ENCODE measurements around the gene GRID1. TPM values are rescaled to one million over a fixed set of nuclear protein-coding genes. Genes with fewer than 3 reads are reported as not detected.
"Not testable (repeated sequence)": the region's sequence is repeated elsewhere in the genome, so short reads cannot be mapped to it uniquely, and the experiment has no call there.

The GRID1 gene
- total and polyA plus RNA-seq, 8 donors: 0.31 to 8.5 (median 1.0) TPM; not detected in 1

GRCh38 chr10:85849315-85849714 lies 517.3 kb downstream of the GRID1 start:
- intact Hi-C loops (cut with DNase I; ENCODE audit: low total_unique reads): no loop called here
- TF ChIP-seq POLR2A (IDR thresholded peaks at IDR 0.05) (no peak), EP300 (IDR thresholded peaks at IDR 0.05) (no peak), CTCF (IDR thresholded peaks at IDR 0.05) (no peak), POLR2AphosphoS5 (IDR thresholded peaks at IDR 0.05) (no peak)
- 38 to 62% (median 57%) methylated on average over 3 of the region's 3 CpGs for WGBS, 5 donors

GRCh38 chr10:85848756-85849155 lies 517.8 kb downstream of the GRID1 start:
- DNase-seq: no peak
- peaks cover 0 to 10% (median 0%) of the 10 kb centered on the region in 4 donors for H3K4me1 ChIP-seq
- TF ChIP-seq POLR2AphosphoS5 (IDR thresholded peaks at IDR 0.05) (no peak), CTCF (IDR thresholded peaks at IDR 0.05) (no peak), POLR2A (IDR thresholded peaks at IDR 0.05) (no peak), EP300 (IDR thresholded peaks at IDR 0.05) (no peak)
- H3K27me3 ChIP-seq: no peaks in the 10 kb centered on the region
- peaks cover 0 to 30% (median 13%) of the 10 kb centered on the region in 4 donors for H3K9me3 ChIP-seq
- intact Hi-C loops (cut with DNase I; ENCODE audit: low total_unique reads): no loop called here
- H3K4me3 ChIP-seq: no peak overlapping the region
- H3K36me3 ChIP-seq: no peaks in the 10 kb centered on the region
- 40 to 69% (median 64%) methylated on average over 4 of the region's 4 CpGs for WGBS, 5 donors
- no peak overlapping the region for H3K27ac ChIP-seq

More at GRCh38 chr10:85849315-85849714, 517.3 kb downstream of the GRID1 start:
- H3K36me3 ChIP-seq: no peaks in the 10 kb centered on the region
- peaks cover 0 to 30% (median 13%) of the 10 kb centered on the region in 4 donors for H3K9me3 ChIP-seq
- no peak overlapping the region for H3K4me3 ChIP-seq
- peaks cover 0 to 10% (median 0%) of the 10 kb centered on the region in 4 donors for H3K4me1 ChIP-seq
- H3K27ac ChIP-seq: no peak overlapping the region
- H3K27me3 ChIP-seq: no peaks in the 10 kb centered on the region
- DNase-seq: peak in 1 of 2 donors; percentile 22

- H3K27me3 ChIP-seq: no peaks in the 10 kb centered on the region
- H3K36me3 ChIP-seq: no peaks in the 10 kb centered on the region
- H3K4me3 ChIP-seq: no peak overlapping the region
- H3K4me1 ChIP-seq: peaks cover 0 to 10% (median 0%) of the 10 kb centered on the region in 4 donors
- no peak for DNase-seq
- intact Hi-C loops (cut with DNase I; ENCODE audit: low total_unique reads): no loop called here
- H3K27ac ChIP-seq: no peak overlapping the region
- TF ChIP-seq CTCF (IDR thresholded peaks at IDR 0.05) (no peak), POLR2AphosphoS5 (IDR thresholded peaks at IDR 0.05) (no peak)
- peaks cover 0 to 20% (median 13%) of the 10 kb centered on the region in 4 donors for H3K9me3 ChIP-seq
Measured at GRCh38 chr10:85847085-85847484, 519.5 kb downstream of the GRID1 start.

GRCh38 chr10:85838660-85839059 lies 527.9 kb downstream of the GRID1 start:
- intact Hi-C loops (cut with DNase I; ENCODE audit: low total_unique reads); DNase-seq; H3K27me3 ChIP-seq; H3K27ac ChIP-seq; H3K4me1 ChIP-seq; H3K4me3 ChIP-seq; H3K36me3 ChIP-seq: not testable (repeated sequence)
- peaks cover 9 to 50% (median 33%) of the 10 kb centered on the region in 4 donors for H3K9me3 ChIP-seq

- intact Hi-C loops (cut with DNase I; ENCODE audit: low total_unique reads): no loop called here
- Histone ChIP-seq H3K27me3 (no peaks in the 10 kb centered on the region), H3K4me3 (no peak overlapping the region), H3K4me1 (no peaks in the 10 kb centered on the region), H3K9me3 (peaks cover 9 to 45% (median 22%) of the 10 kb centered on the region in 4 donors), H3K36me3 (no peaks in the 10 kb centered on the region), H3K27ac (no peak overlapping the region)
- WGBS, 5 donors: 57 to 82% (median 64%) methylated on average over 1 of the region's 1 CpG
- TF ChIP-seq CTCF (IDR thresholded peaks at IDR 0.05): no peak
- TF ChIP-seq POLR2AphosphoS5 (IDR thresholded peaks at IDR 0.05): no peak
- TF ChIP-seq EP300 (IDR thresholded peaks at IDR 0.05): no peak
- no peak for TF ChIP-seq POLR2A (IDR thresholded peaks at IDR 0.05)
- DNase-seq: no peak
Measured at GRCh38 chr10:85832988-85833387, 533.6 kb downstream of the GRID1 start.
